Measurements from ENCODE around the gene RBCK1.

- TF ChIP-seq HDGF (IDR thresholded peaks at IDR 0.05) = no peak
- no peak for TF ChIP-seq ATF2 (CRISPR knock-in tag; IDR thresholded peaks at IDR 0.05)
- no peak for TF ChIP-seq CTCF (IDR thresholded peaks at IDR 0.05 in 2 of 3, conservative IDR thresholded peaks at IDR 0.05 in 1 of 3; ENCODE audit: insufficient read depth in 2 of 3, low read depth in 1 of 3, low read length in 3 of 3)
- TF ChIP-seq MAFK (IDR thresholded peaks at IDR 0.05; ENCODE audit: low read length) = peak; percentile 34; the same call in 1 of the 2 replicates
- no peak for TF ChIP-seq TBP (optimal IDR thresholded peaks at IDR 0.05; ENCODE audit: low read depth, low read length)
- TF ChIP-seq IRF1 (CRISPR knock-in tag; IDR thresholded peaks at IDR 0.05; ENCODE audit: borderline replicate concordance) = no peak
- TF ChIP-seq, protein P1, sequence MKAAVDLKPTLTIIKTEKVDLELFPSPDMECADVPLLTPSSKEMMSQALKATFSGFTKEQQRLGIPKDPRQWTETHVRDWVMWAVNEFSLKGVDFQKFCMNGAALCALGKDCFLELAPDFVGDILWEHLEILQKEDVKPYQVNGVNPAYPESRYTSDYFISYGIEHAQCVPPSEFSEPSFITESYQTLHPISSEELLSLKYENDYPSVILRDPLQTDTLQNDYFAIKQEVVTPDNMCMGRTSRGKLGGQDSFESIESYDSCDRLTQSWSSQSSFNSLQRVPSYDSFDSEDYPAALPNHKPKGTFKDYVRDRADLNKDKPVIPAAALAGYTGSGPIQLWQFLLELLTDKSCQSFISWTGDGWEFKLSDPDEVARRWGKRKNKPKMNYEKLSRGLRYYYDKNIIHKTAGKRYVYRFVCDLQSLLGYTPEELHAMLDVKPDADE (conservative IDR thresholded peaks at IDR 0.05; ENCODE audit: control insufficient read depth, low read depth, low read length) = no peak
- TF ChIP-seq ZBTB17 (CRISPR knock-in tag; IDR thresholded peaks at IDR 0.05) = no peak
- TF ChIP-seq TRIM28 (IDR thresholded peaks at IDR 0.05) = 0 out of 2 replicates have a peak, but pooled peaks have one; percentile 41
- peak; percentile 73 for TF ChIP-seq TEAD4 (IDR thresholded peaks at IDR 0.05; ENCODE audit: low read length)
- TF ChIP-seq TEAD4 (CRISPR knock-in tag; IDR thresholded peaks at IDR 0.05; ENCODE audit: borderline replicate concordance) = no peak
- TF ChIP-seq, protein P2, sequence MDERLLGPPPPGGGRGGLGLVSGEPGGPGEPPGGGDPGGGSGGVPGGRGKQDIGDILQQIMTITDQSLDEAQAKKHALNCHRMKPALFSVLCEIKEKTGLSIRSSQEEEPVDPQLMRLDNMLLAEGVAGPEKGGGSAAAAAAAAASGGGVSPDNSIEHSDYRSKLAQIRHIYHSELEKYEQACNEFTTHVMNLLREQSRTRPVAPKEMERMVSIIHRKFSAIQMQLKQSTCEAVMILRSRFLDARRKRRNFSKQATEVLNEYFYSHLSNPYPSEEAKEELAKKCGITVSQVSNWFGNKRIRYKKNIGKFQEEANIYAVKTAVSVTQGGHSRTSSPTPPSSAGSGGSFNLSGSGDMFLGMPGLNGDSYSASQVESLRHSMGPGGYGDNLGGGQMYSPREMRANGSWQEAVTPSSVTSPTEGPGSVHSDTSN (CRISPR knock-in tag; IDR thresholded peaks at IDR 0.05; ENCODE audit: low read depth) = no peak
- TF ChIP-seq, protein P2 (tag; conservative IDR thresholded peaks at IDR 0.05; ENCODE audit: low read depth) = no peak; the same call in 1 of the 2 replicates
Observed at GRCh38 chr20:415820-416322, 7.8 kb downstream of the RBCK1 start.
